Measurements from ENCODE around the gene EIF4E.
A peak's percentile ranks its signal among the peaks of the same experiment; 100 is the strongest.
"Not testable (repeated sequence)": the region's sequence is repeated elsewhere in the genome, so short reads cannot be mapped to it uniquely, and the experiment has no call there.

EIF4E gene

GRCh38 chr4:98926257-98926656 is 2.7 kb downstream of the EIF4E start:
- H4K8ac ChIP-seq (ENCODE audit: low read length); H3K4me1 ChIP-seq (ENCODE audit: control insufficient read depth, insufficient read depth, low read depth, low read length); H3K4me2 ChIP-seq (ENCODE audit: low read length, poor library complexity, severe bottlenecking); H3K18ac ChIP-seq (ENCODE audit: low read depth in 1 of 2, low read length in 2 of 2); H3K23ac ChIP-seq (ENCODE audit: low read length in 2 of 2); H3K27me3 ChIP-seq (ENCODE audit: control insufficient read depth in 1 of 2, insufficient read depth in 1 of 2, low read length in 2 of 2); H3K9me3 ChIP-seq (ENCODE audit: control insufficient read depth, low read length); DNase-seq; H2AFZ ChIP-seq (ENCODE audit: low read depth, low read length); H4K91ac ChIP-seq (ENCODE audit: low read length); H2BK120ac ChIP-seq (ENCODE audit: low read depth, low read length); H2AK5ac ChIP-seq (ENCODE audit: low read length, severe bottlenecking); H3K14ac ChIP-seq (ENCODE audit: low read length in 2 of 2); H3K4ac ChIP-seq (ENCODE audit: low read depth in 1 of 2, low read length in 2 of 2); H2BK15ac ChIP-seq (ENCODE audit: low read depth, poor library complexity, severe bottlenecking); H3K79me1 ChIP-seq (replicated peaks; ENCODE audit: low read length, poor library complexity, severe bottlenecking); H3K27ac ChIP-seq (ENCODE audit: low read length, poor library complexity, severe bottlenecking); H2BK12ac ChIP-seq (ENCODE audit: low read length in 2 of 2); H2BK5ac ChIP-seq (ENCODE audit: low read depth, low read length, poor library complexity, severe bottlenecking); H3K4me3 ChIP-seq (ENCODE audit: insufficient read depth in 1 of 2, low read depth in 1 of 2, low read length in 2 of 2): not testable (repeated sequence)
- peaks cover 7 to 24% of the 10 kb centered on the region in 2 experiments for H3K36me3 ChIP-seq (ENCODE audit: control insufficient read depth in 1 of 2, insufficient read depth in 2 of 2, low read depth in 1 of 2, low read length in 2 of 2)
- H3K9ac ChIP-seq (ENCODE audit: low read length) = peak overlapping the region; percentile 22
- 98% methylated on average over 15 of the region's 15 CpGs for WGBS

- DNase-seq = no peak
- no peak overlapping the region for H2BK12ac ChIP-seq (ENCODE audit: low read length in 2 of 2)
- peaks cover 16 to 19% of the 10 kb centered on the region in 2 experiments for H3K36me3 ChIP-seq (ENCODE audit: control insufficient read depth in 1 of 2, insufficient read depth in 2 of 2, low read depth in 1 of 2, low read length in 2 of 2)
- no CpG with 5 or more reads among the region's 5 CpGs for WGBS
- H2AK5ac ChIP-seq (ENCODE audit: low read length, severe bottlenecking) = no peak overlapping the region
- no peak overlapping the region for H4K91ac ChIP-seq (ENCODE audit: low read length)
- no peak overlapping the region for H3K4me3 ChIP-seq (ENCODE audit: insufficient read depth in 1 of 2, low read depth in 1 of 2, low read length in 2 of 2)
- peaks cover 4% of the 10 kb centered on the region for H3K4me1 ChIP-seq (ENCODE audit: control insufficient read depth, insufficient read depth, low read depth, low read length)
- no peaks in the 10 kb centered on the region for H3K79me1 ChIP-seq (replicated peaks; ENCODE audit: low read length, poor library complexity, severe bottlenecking)
- no peak overlapping the region for H3K23ac ChIP-seq (ENCODE audit: low read length in 2 of 2)
- no peak overlapping the region for H2AFZ ChIP-seq (ENCODE audit: low read depth, low read length)
- no peak overlapping the region for H3K27ac ChIP-seq (ENCODE audit: low read length, poor library complexity, severe bottlenecking)
- no peak overlapping the region for H3K9ac ChIP-seq (ENCODE audit: low read length)
- no peak overlapping the region for H4K8ac ChIP-seq (ENCODE audit: low read length)
- no peak overlapping the region for H2BK15ac ChIP-seq (ENCODE audit: low read depth, poor library complexity, severe bottlenecking)
- no peak overlapping the region for H3K18ac ChIP-seq (ENCODE audit: low read depth in 1 of 2, low read length in 2 of 2)
- no peaks in the 10 kb centered on the region for H3K27me3 ChIP-seq (ENCODE audit: control insufficient read depth in 1 of 2, insufficient read depth in 1 of 2, low read length in 2 of 2)
- H3K9me3 ChIP-seq (ENCODE audit: control insufficient read depth, low read length) = no peaks in the 10 kb centered on the region
- H3K14ac ChIP-seq (ENCODE audit: low read length in 2 of 2) = no peak overlapping the region
- H2BK5ac ChIP-seq (ENCODE audit: low read depth, low read length, poor library complexity, severe bottlenecking) = no peak overlapping the region
- H3K4me2 ChIP-seq (ENCODE audit: low read length, poor library complexity, severe bottlenecking) = no peak overlapping the region
- no peak overlapping the region for H2BK120ac ChIP-seq (ENCODE audit: low read depth, low read length)
- H3K4ac ChIP-seq (ENCODE audit: low read depth in 1 of 2, low read length in 2 of 2) = no peak overlapping the region
Observed at GRCh38 chr4:98921292-98921691, 7.6 kb downstream of the EIF4E start.

GRCh38 chr4:98919996-98920395 is 8.9 kb downstream of the EIF4E start:
- Histone ChIP-seq H3K27me3 (ENCODE audit: control insufficient read depth in 1 of 2, insufficient read depth in 1 of 2, low read length in 2 of 2) (no peaks in the 10 kb centered on the region), H2BK120ac (ENCODE audit: low read depth, low read length) (no peak overlapping the region), H2AK5ac (ENCODE audit: low read length, severe bottlenecking) (no peak overlapping the region), H3K18ac (ENCODE audit: low read depth in 1 of 2, low read length in 2 of 2) (no peak overlapping the region), H3K23ac (ENCODE audit: low read length in 2 of 2) (no peak overlapping the region), H3K79me1 (replicated peaks; ENCODE audit: low read length, poor library complexity, severe bottlenecking) (no peaks in the 10 kb centered on the region), H3K36me3 (ENCODE audit: control insufficient read depth in 1 of 2, insufficient read depth in 2 of 2, low read depth in 1 of 2, low read length in 2 of 2) (peaks cover 9 to 12% of the 10 kb centered on the region in 2 experiments), H4K8ac (ENCODE audit: low read length) (no peak overlapping the region), H3K4me3 (ENCODE audit: insufficient read depth in 1 of 2, low read depth in 1 of 2, low read length in 2 of 2) (no peak overlapping the region), H3K4me2 (ENCODE audit: low read length, poor library complexity, severe bottlenecking) (no peak overlapping the region), H4K91ac (ENCODE audit: low read length) (no peak overlapping the region), H3K9me3 (ENCODE audit: control insufficient read depth, low read length) (no peaks in the 10 kb centered on the region), H2AFZ (ENCODE audit: low read depth, low read length) (no peak overlapping the region), H3K27ac (ENCODE audit: low read length, poor library complexity, severe bottlenecking) (peak overlapping the region; percentile 38), H3K14ac (ENCODE audit: low read length in 2 of 2) (no peak overlapping the region), H2BK15ac (ENCODE audit: low read depth, poor library complexity, severe bottlenecking) (no peak overlapping the region), H3K9ac (ENCODE audit: low read length) (no peak overlapping the region), H3K4me1 (ENCODE audit: control insufficient read depth, insufficient read depth, low read depth, low read length) (peaks cover 4% of the 10 kb centered on the region), H3K4ac (ENCODE audit: low read depth in 1 of 2, low read length in 2 of 2) (no peak overlapping the region), H2BK12ac (ENCODE audit: low read length in 2 of 2) (no peak overlapping the region), H2BK5ac (ENCODE audit: low read depth, low read length, poor library complexity, severe bottlenecking) (no peak overlapping the region)
- DNase-seq = peak; percentile 39
- WGBS = no CpG with 5 or more reads among the region's 2 CpGs

- H3K18ac ChIP-seq (ENCODE audit: low read depth in 1 of 2, low read length in 2 of 2); H2BK15ac ChIP-seq (ENCODE audit: low read depth, poor library complexity, severe bottlenecking); H3K27me3 ChIP-seq (ENCODE audit: control insufficient read depth in 1 of 2, insufficient read depth in 1 of 2, low read length in 2 of 2); H3K4me1 ChIP-seq (ENCODE audit: control insufficient read depth, insufficient read depth, low read depth, low read length); H3K4ac ChIP-seq (ENCODE audit: low read depth in 1 of 2, low read length in 2 of 2); H2BK5ac ChIP-seq (ENCODE audit: low read depth, low read length, poor library complexity, severe bottlenecking); H2AK5ac ChIP-seq (ENCODE audit: low read length, severe bottlenecking); DNase-seq; H3K9me3 ChIP-seq (ENCODE audit: control insufficient read depth, low read length); H4K8ac ChIP-seq (ENCODE audit: low read length); H2BK12ac ChIP-seq (ENCODE audit: low read length in 2 of 2); H3K27ac ChIP-seq (ENCODE audit: low read length, poor library complexity, severe bottlenecking); H3K23ac ChIP-seq (ENCODE audit: low read length in 2 of 2); H3K4me3 ChIP-seq (ENCODE audit: insufficient read depth in 1 of 2, low read depth in 1 of 2, low read length in 2 of 2); H3K4me2 ChIP-seq (ENCODE audit: low read length, poor library complexity, severe bottlenecking); H2AFZ ChIP-seq (ENCODE audit: low read depth, low read length); H2BK120ac ChIP-seq (ENCODE audit: low read depth, low read length); H4K91ac ChIP-seq (ENCODE audit: low read length); H3K14ac ChIP-seq (ENCODE audit: low read length in 2 of 2); H3K36me3 ChIP-seq (ENCODE audit: control insufficient read depth in 1 of 2, insufficient read depth in 2 of 2, low read depth in 1 of 2, low read length in 2 of 2); H3K79me1 ChIP-seq (replicated peaks; ENCODE audit: low read length, poor library complexity, severe bottlenecking): not testable (repeated sequence)
- WGBS = 91% methylated on average over 8 of the region's 8 CpGs
- H3K9ac ChIP-seq (ENCODE audit: low read length) = peak overlapping the region; percentile 14
Observed at GRCh38 chr4:98910728-98911127, 18.2 kb downstream of the EIF4E start.
